C4-2B (cell line): Measurements from ENCODE around the gene TPR.

Source experiments
- ZFX ChIP-seq: fragments of 450-650 bp; IDR thresholded peaks from 2 replicates; pipeline ENCODE4 v1.6.1; 2017
- TF ChIP-seq, protein P1 (sequence below): fragments of 450-650 bp; conservative IDR thresholded peaks from 2 replicates; pipeline ENCODE4 v1.5.1; 2017; ENCODE audit warnings: mild to moderate bottlenecking

DNA sequence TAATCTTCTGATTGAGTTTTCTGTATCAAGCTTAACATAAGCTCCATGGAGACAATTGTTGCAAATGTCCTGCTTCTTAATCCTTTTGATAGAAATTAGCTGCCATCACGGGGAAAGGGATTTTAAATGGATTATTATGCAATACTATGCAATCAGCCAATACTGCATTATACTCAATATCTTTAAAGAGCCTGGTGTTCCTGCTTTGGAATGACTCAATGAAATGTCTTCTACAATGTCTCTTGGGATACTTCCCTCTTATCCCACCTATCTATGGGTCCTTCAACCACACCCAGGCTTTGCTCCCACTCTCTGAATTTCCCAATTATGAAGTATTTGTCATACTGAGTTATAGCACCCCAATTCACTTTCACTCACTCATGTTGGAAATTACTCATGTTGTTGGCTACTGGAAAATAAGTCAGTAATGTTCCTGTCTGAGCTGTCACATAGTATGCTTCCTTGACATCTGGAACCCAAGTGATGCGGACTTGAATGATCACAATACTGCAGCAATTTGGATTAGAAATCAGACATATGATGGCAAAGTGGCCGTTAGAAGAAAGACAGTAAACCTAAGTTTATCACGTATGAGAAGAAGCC lies 85.0 kb downstream of the TPR start:
- TF ChIP-seq, protein P1, sequence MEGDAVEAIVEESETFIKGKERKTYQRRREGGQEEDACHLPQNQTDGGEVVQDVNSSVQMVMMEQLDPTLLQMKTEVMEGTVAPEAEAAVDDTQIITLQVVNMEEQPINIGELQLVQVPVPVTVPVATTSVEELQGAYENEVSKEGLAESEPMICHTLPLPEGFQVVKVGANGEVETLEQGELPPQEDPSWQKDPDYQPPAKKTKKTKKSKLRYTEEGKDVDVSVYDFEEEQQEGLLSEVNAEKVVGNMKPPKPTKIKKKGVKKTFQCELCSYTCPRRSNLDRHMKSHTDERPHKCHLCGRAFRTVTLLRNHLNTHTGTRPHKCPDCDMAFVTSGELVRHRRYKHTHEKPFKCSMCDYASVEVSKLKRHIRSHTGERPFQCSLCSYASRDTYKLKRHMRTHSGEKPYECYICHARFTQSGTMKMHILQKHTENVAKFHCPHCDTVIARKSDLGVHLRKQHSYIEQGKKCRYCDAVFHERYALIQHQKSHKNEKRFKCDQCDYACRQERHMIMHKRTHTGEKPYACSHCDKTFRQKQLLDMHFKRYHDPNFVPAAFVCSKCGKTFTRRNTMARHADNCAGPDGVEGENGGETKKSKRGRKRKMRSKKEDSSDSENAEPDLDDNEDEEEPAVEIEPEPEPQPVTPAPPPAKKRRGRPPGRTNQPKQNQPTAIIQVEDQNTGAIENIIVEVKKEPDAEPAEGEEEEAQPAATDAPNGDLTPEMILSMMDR, result no peak
- TF ChIP-seq ZFX, result no peak
